HG02759 (cell line): ENCODE results near the gene KRTAP5-1.
"Not testable (repeated sequence)": the region's sequence is repeated elsewhere in the genome, so short reads cannot be mapped to it uniquely, and the experiment has no call there.

ENCODE experiments used
- ATAC-seq: cut with Tn5 transposase; IDR thresholded peaks from one replicate; pipeline ENCODE4 v1.9.1; 2021; ENCODE audit warnings: mild to moderate bottlenecking, moderate library complexity; ENCODE audit not compliant: unreplicated experiment

Gene KRTAP5-1

GRCh38 chr11:1584661-1585370, at the start of gene KRTAP5-1:
Gene KRTAP5-1 (minus strand): TSS chr11:1585283. CDS start chr11:1585249, 34 bp downstream.
- ATAC-seq = not testable (repeated sequence)

GRCh38 chr11:1633864-1634263, 48.8 kb upstream of the KRTAP5-1 start:
- no peak for ATAC-seq

- no peak for ATAC-seq
Measured at GRCh38 chr11:1632053-1632714, 47.1 kb upstream of the KRTAP5-1 start.

- no peak for ATAC-seq
Measured at GRCh38 chr11:1631066-1631568, 46.0 kb upstream of the KRTAP5-1 start.

GRCh38 chr11:1630271-1630670, 45.2 kb upstream of the KRTAP5-1 start:
- ATAC-seq = no peak

- no peak for ATAC-seq
Measured at GRCh38 chr11:1629326-1630185, 44.5 kb upstream of the KRTAP5-1 start, which contains the start of gene KRTAP5-5. Gene KRTAP5-5 (plus strand): TSS chr11:1629775. CDS start chr11:1629841, 66 bp downstream.

GRCh38 chr11:1628506-1629325, 43.6 kb upstream of the KRTAP5-1 start:
- no peak for ATAC-seq

- ATAC-seq = no peak
Measured at GRCh38 chr11:1625541-1625940, 40.5 kb upstream of the KRTAP5-1 start.

GRCh38 chr11:1624621-1625020, 39.5 kb upstream of the KRTAP5-1 start:
- no peak for ATAC-seq

- ATAC-seq = no peak
Measured at GRCh38 chr11:1623716-1624115, 38.6 kb upstream of the KRTAP5-1 start.

GRCh38 chr11:1622086-1622485, 37.0 kb upstream of the KRTAP5-1 start, which contains the start of gene KRTAP5-4:
Gene KRTAP5-4 (minus strand): TSS chr11:1622138. CDS start chr11:1622093, 45 bp downstream.
- no peak for ATAC-seq

GRCh38 chr11:1619449-1619848, 34.4 kb upstream of the KRTAP5-1 start:
- no peak for ATAC-seq

- ATAC-seq = no peak
Measured at GRCh38 chr11:1618231-1618630, 33.1 kb upstream of the KRTAP5-1 start.

GRCh38 chr11:1608363-1608762, 23.3 kb upstream of the KRTAP5-1 start, which contains the start of gene KRTAP5-3:
Gene KRTAP5-3 (minus strand): TSS chr11:1608463. CDS start chr11:1608385, 78 bp downstream.
- ATAC-seq = no peak

GRCh38 chr11:1607901-1608300, 22.8 kb upstream of the KRTAP5-1 start:
- ATAC-seq = not testable (repeated sequence)

GRCh38 chr11:1607156-1607845, 22.2 kb upstream of the KRTAP5-1 start:
- not testable (repeated sequence) for ATAC-seq

GRCh38 chr11:1605923-1606322, 20.8 kb upstream of the KRTAP5-1 start:
- ATAC-seq = peak; percentile 82

- ATAC-seq = no peak
Measured at GRCh38 chr11:1604711-1605110, 19.6 kb upstream of the KRTAP5-1 start.

- ATAC-seq = no peak
Measured at GRCh38 chr11:1604181-1604580, 19.1 kb upstream of the KRTAP5-1 start.
